Stimulated activated CD4-positive, alpha-beta T cell treated with anti-CD3 and anti-CD28 coated beads, Interleukin-4, amount 100 ng/mL, for 4 hours (primary cell): Measurements from ENCODE around the gene PALM2AKAP2.
"Not testable (repeated sequence)": the region's sequence is repeated elsewhere in the genome, so short reads cannot be mapped to it uniquely, and the experiment has no call there.

Experiments
- DNase-seq, 2 experiments: peaks; one replicate each; pipeline ENCODE4 v3.0.0-alpha.2; 2020

Gene PALM2AKAP2

GRCh38 chr9:109811876-109812275, 31.9 kb downstream of the PALM2AKAP2 start:
- DNase-seq = no peak

GRCh38 chr9:109812331-109812730, 32.3 kb downstream of the PALM2AKAP2 start:
- DNase-seq = no peak

- DNase-seq = no peak
These were observed 32.9 kb downstream of the PALM2AKAP2 start for GRCh38 chr9:109812818-109813281.

- DNase-seq = no peak
These were observed 33.3 kb downstream of the PALM2AKAP2 start for GRCh38 chr9:109813303-109813702.

GRCh38 chr9:109813829-109814228, 33.8 kb downstream of the PALM2AKAP2 start:
- no peak for DNase-seq

- no peak for DNase-seq
These were observed 35.5 kb downstream of the PALM2AKAP2 start for GRCh38 chr9:109815366-109815947.

GRCh38 chr9:109816490-109816889, 36.5 kb downstream of the PALM2AKAP2 start:
- no peak for DNase-seq

- no peak for DNase-seq
These were observed 37.3 kb downstream of the PALM2AKAP2 start for GRCh38 chr9:109817146-109817845.

- no peak for DNase-seq
These were observed 38.0 kb downstream of the PALM2AKAP2 start for GRCh38 chr9:109817846-109818472.

GRCh38 chr9:109821711-109822110, 41.7 kb downstream of the PALM2AKAP2 start:
- no peak for DNase-seq

GRCh38 chr9:109825383-109825782, 45.4 kb downstream of the PALM2AKAP2 start:
- not testable (repeated sequence) for DNase-seq

- no peak for DNase-seq
These were observed 46.6 kb downstream of the PALM2AKAP2 start for GRCh38 chr9:109826559-109826958.

GRCh38 chr9:109828254-109828653, 48.3 kb downstream of the PALM2AKAP2 start:
- no peak for DNase-seq
